Endothelial cell of umbilical vein (primary cell): ENCODE results near the gene DDX52. TPM values are rescaled to one million over a fixed set of nuclear protein-coding genes. Genes with fewer than 3 reads are reported as not detected.

ENCODE experiments used
- BruUV-seq: library from RNA; stranded (reverse); fragments of 400-500 nt; replicated peaks from 2 replicates; lab custom pipeline; 2021; lab: Mats Ljungman, UMichigan
- CTCF ChIA-PET: fragments of 300-600, 350-600 bp; sonication (Branson Sonifier 250); formaldehyde crosslinking; loops from one replicate; lab custom pipeline; 2021; ENCODE audit warnings: antibody characterized with exemption, inconsistent platforms; lab: Charles Lee
- POLR2A ChIA-PET: fragments of 300-600, 350-600 bp; sonication (Branson Sonifier 250); formaldehyde crosslinking; loops from one replicate; lab custom pipeline; 2021; ENCODE audit warnings: antibody characterized with exemption, inconsistent platforms; lab: Charles Lee
- DNase-seq: peaks from one replicate; pipeline ENCODE4 v3.0.0-alpha.2; 2011; ENCODE audit warnings: low read depth, low spot score
- FAIRE-seq: peaks from 2 replicates; lab custom pipeline; 2011; peaks lifted over from hg19 to GRCh38; lab: Jason Lieb, UNC
- H2AFZ ChIP-seq: 2 replicates; pipeline ENCODE4 v1.6.0; 2012; ENCODE audit warnings: low read depth, low read length, control low read depth, inconsistent platforms
- H3K27ac ChIP-seq: 2 replicates; pipeline ENCODE4 v1.5.1; 2011; ENCODE audit warnings: low read depth, mild to moderate bottlenecking, control low read depth, low read length, moderate library complexity; ENCODE audit not compliant: insufficient read depth
- H3K27me3 ChIP-seq, 2 experiments: 2 replicates each; pipeline versions ENCODE4 v1.6.0 to v1.6.1; 2011; ENCODE audit warnings: low read length in 2 of 2, mixed read lengths in 1 of 2; ENCODE audit not compliant: control insufficient read depth in 2 of 2, insufficient read depth in 2 of 2
- H3K36me3 ChIP-seq, 2 experiments: 2 replicates in 1 of 2; 3 replicates in 1 of 2; pipeline ENCODE4 v1.5.1; 2011; ENCODE audit warnings: low read length in 2 of 2, mild to moderate bottlenecking in 1 of 2, moderate library complexity in 1 of 2; ENCODE audit not compliant: control insufficient read depth in 2 of 2, insufficient read depth in 2 of 2; ENCODE audit errors: extremely low read depth in 1 of 2
- H3K4me1 ChIP-seq: 3 replicates; pipeline ENCODE4 v1.5.1; 2011; ENCODE audit warnings: mild to moderate bottlenecking, low read length; ENCODE audit not compliant: control insufficient read depth, insufficient read depth; ENCODE audit errors: extremely low read depth
- H3K4me2 ChIP-seq: 2 replicates; pipeline ENCODE4 v1.6.1; 2011; ENCODE audit warnings: low read length, control low read depth, mixed read lengths; ENCODE audit not compliant: insufficient read depth
- H3K4me3 ChIP-seq, 3 experiments: fragments of 200-600 bp in 1 of 3; sonication (generic), shearing (Covaris generic) in 1 of 3; replicated peaks in 1 of 3; 2 replicates each; pipeline ENCODE4 v1.5.1; 2011 to 2016; ENCODE audit warnings: control low read depth in 3 of 3, low read length in 3 of 3, mild to moderate bottlenecking in 2 of 3, inconsistent platforms in 1 of 3, low read depth in 1 of 3, moderate library complexity in 1 of 3; ENCODE audit not compliant: insufficient read depth in 1 of 3
- H3K79me2 ChIP-seq: 2 replicates; pipeline ENCODE4 v1.6.0; 2012; ENCODE audit warnings: low read length, inconsistent platforms; ENCODE audit not compliant: control insufficient read depth, insufficient read depth
- H3K9ac ChIP-seq: replicated peaks from 2 replicates; pipeline ENCODE3; 2011; ENCODE audit warnings: low read length, control low read depth; ENCODE audit not compliant: insufficient read depth; ENCODE audit errors: extremely low read depth
- H3K9me1 ChIP-seq: replicated peaks from 3 replicates; pipeline ENCODE4 v1.6.0; 2011; ENCODE audit warnings: mild to moderate bottlenecking, low read length; ENCODE audit not compliant: control insufficient read depth, insufficient read depth; ENCODE audit errors: extremely low read depth
- H3K9me3 ChIP-seq: replicated peaks from 2 replicates; pipeline ENCODE4 v1.5.1; 2012; ENCODE audit warnings: low read length, inconsistent platforms; ENCODE audit not compliant: control insufficient read depth, insufficient read depth
- H4K20me1 ChIP-seq: replicated peaks from 2 replicates; pipeline ENCODE3; 2011; ENCODE audit warnings: mild to moderate bottlenecking, low read length; ENCODE audit not compliant: control insufficient read depth, insufficient read depth; ENCODE audit errors: extremely low read depth
- CTCF ChIP-seq, 2 donors: IDR thresholded peaks; 1 replicate in 1 of 2; 2 replicates in 1 of 2; pipeline ENCODE4 v1.5.1; 2011; ENCODE audit warnings: low read length in 2 of 2, mild to moderate bottlenecking in 2 of 2, moderate library complexity in 2 of 2, control low read depth in 1 of 2, inconsistent platforms in 1 of 2, low read depth in 1 of 2; ENCODE audit not compliant: insufficient read depth in 1 of 2; ENCODE audit errors: extremely low read depth in 1 of 2
- EZH2 ChIP-seq: IDR thresholded peaks from 2 replicates; pipeline ENCODE4 v1.6.1; 2012; ENCODE audit warnings: borderline replicate concordance, low read depth, mild to moderate bottlenecking, moderate library complexity, low read length, inconsistent platforms; ENCODE audit not compliant: severe bottlenecking
- FOS ChIP-seq: IDR thresholded peaks from 2 replicates; pipeline ENCODE4 v1.6.1; 2011; ENCODE audit warnings: mild to moderate bottlenecking, low read length, moderate library complexity, borderline replicate concordance; ENCODE audit not compliant: insufficient read depth
- GATA2 ChIP-seq: IDR thresholded peaks from 2 replicates; pipeline ENCODE4 v1.7.0; 2011; ENCODE audit warnings: low read depth, mild to moderate bottlenecking, moderate library complexity, mixed read lengths, low read length; ENCODE audit not compliant: insufficient read length, insufficient read depth
- JUN ChIP-seq: IDR thresholded peaks from 2 replicates; pipeline ENCODE4 v1.6.1; 2011; ENCODE audit warnings: borderline replicate concordance, low read depth; ENCODE audit not compliant: insufficient read length, insufficient read depth
- MAX ChIP-seq: IDR thresholded peaks from 2 replicates; pipeline ENCODE4 v1.6.1; 2011; ENCODE audit not compliant: insufficient read depth, insufficient read length
- MYC ChIP-seq: IDR thresholded peaks from one replicate; pipeline ENCODE4 v1.6.1; 2011; ENCODE audit warnings: mild to moderate bottlenecking, low read depth, low read length
- POLR2A ChIP-seq: IDR thresholded peaks from 2 replicates; pipeline ENCODE4 v1.6.1; 2012; ENCODE audit warnings: low read depth, mild to moderate bottlenecking, control low read depth, low read length
- POLR2AphosphoS5 ChIP-seq: IDR thresholded peaks from 2 replicates; pipeline ENCODE4 v1.6.1; 2012; ENCODE audit warnings: low read depth, mild to moderate bottlenecking, control low read depth, low read length, moderate library complexity; ENCODE audit not compliant: insufficient read depth
- dilution Hi-C: fragments of 300-500 bp; cut with MboI; formaldehyde crosslinking; loops from one replicate; pipeline ENCODE4 v1.15.0; 2019; ENCODE audit warnings: low sequenced_read_pairs; ENCODE audit not compliant: extremely low pct_ligation_motif_present
- intact Hi-C: fragments of 100-400 bp; cut with micrococcal nuclease; formaldehyde crosslinking; loops from one replicate; pipeline ENCODE4 v1.10.0; 2022
- polyA plus RNA-seq, 4 experiments: library from polyadenylated mRNA; depleted of rRNA in 3 of 4; stranded (reverse) in 3 of 4; unstranded in 1 of 4; fragments of >200 nt; gene quantifications; 2 replicates each; pipeline versions ENCODE4 v1.2.1 to v1.2.3, GENCODE V29; 2011 to 2012; ENCODE audit warnings: missing spikeins in 1 of 4
- total RNA-seq: library from RNA; stranded (reverse); gene quantifications from 2 replicates; pipeline ENCODE4 v1.2.3, GENCODE V29; 2021

The DDX52 gene
- total and polyA plus RNA-seq, 2 donors (not counting 3 experiments of a cell fraction or from before 2014, with no cell fraction given): 12.5 to 58.4 TPM

- intact Hi-C loops (no loop called here), dilution Hi-C loops (no loop called here)
- H3K9me3 ChIP-seq: no peaks in the 10 kb centered on the region
- H3K4me1 ChIP-seq: no peaks in the 10 kb centered on the region
- no peak for TF ChIP-seq MYC
- TF ChIP-seq POLR2A: no peak
- no peak for TF ChIP-seq POLR2AphosphoS5
- TF ChIP-seq EZH2: no peak
- no peak for TF ChIP-seq FOS
- TF ChIP-seq MAX: no peak
- TF ChIP-seq GATA2: no peak
- no peak for TF ChIP-seq JUN
- no peak for TF ChIP-seq CTCF (IDR thresholded peaks at IDR 0.05; ENCODE audit: extremely low read depth in 1 of 2, insufficient read depth in 1 of 2, low read depth in 1 of 2, low read length in 2 of 2)
- POLR2A ChIA-PET: no interaction called here
- no peak overlapping the region for H2AFZ ChIP-seq
- H3K4me2 ChIP-seq: no peak overlapping the region
- peaks cover 5 to 8% of the 10 kb centered on the region in 2 experiments for H3K27me3 ChIP-seq
- FAIRE-seq (no peak), DNase-seq (no peak)
- H3K27ac ChIP-seq: no peak overlapping the region
- CTCF ChIA-PET: interaction anchor here (1.1 to 1.4 kb wide), 2 partner anchors 14 to 15 kb away, joined by 3 to 4 read pairs; no protein-coding TSS in a partner anchor
- no peaks in the 10 kb centered on the region for H3K79me2 ChIP-seq
- no peaks in the 10 kb centered on the region for H3K36me3 ChIP-seq
- H3K9ac ChIP-seq: no peak overlapping the region
- no peak overlapping the region for H3K4me3 ChIP-seq
- no peaks in the 10 kb centered on the region for H4K20me1 ChIP-seq
- no TSS peak for BruUV-seq
- no peaks in the 10 kb centered on the region for H3K9me1 ChIP-seq
Observed at GRCh38 chr17:37689317-37689716, 46.1 kb upstream of the DDX52 start.
